Measurements from ENCODE around the gene PCLAF. TPM values are rescaled to one million over a fixed set of nuclear protein-coding genes. Genes with fewer than 3 reads are reported as not detected.

The PCLAF gene
- total and polyA plus RNA-seq, 2 of the 13 experiments (the other 11 are each of a cell fraction or from before 2014, with no cell fraction given) = 98.6 to 98.9 TPM

GRCh38 chr15:64387562-64388168, 6.4 kb upstream of the PCLAF start, which contains the start of gene TRIP4 (continued):
- TF ChIP-seq FOXP1 (IDR thresholded peaks at IDR 0.05) (peak; percentile 66), FOXP1 (CRISPR knock-in tag; IDR thresholded peaks at IDR 0.05) (peak; percentile 58), ZNF343 (CRISPR knock-in tag; IDR thresholded peaks at IDR 0.05) (0 out of 2 replicates have a peak, but pooled peaks have one; percentile 35), ZMAT5 (CRISPR knock-in tag; IDR thresholded peaks at IDR 0.05; ENCODE audit: borderline replicate concordance, low read depth) (no peak), ZNF589 (CRISPR knock-in tag; conservative IDR thresholded peaks at IDR 0.05) (peak; percentile 96), SOX13 (IDR thresholded peaks at IDR 0.05) (0 out of 2 replicates have a peak, but pooled peaks have one; percentile 36), SOX13 (CRISPR knock-in tag; conservative IDR thresholded peaks at IDR 0.05 in 1 of 2, IDR thresholded peaks at IDR 0.05 in 1 of 2) (peak in 1 of 2 experiments; percentile 74; a peak in 2 of 4 replicates), ETV6 (CRISPR knock-in tag; conservative IDR thresholded peaks at IDR 0.05) (peak; percentile 96), ISL2 (CRISPR knock-in tag; IDR thresholded peaks at IDR 0.05) (peak; percentile 91), ZNF597 (CRISPR knock-in tag; IDR thresholded peaks at IDR 0.05) (no peak), GPN1 (CRISPR knock-in tag; IDR thresholded peaks at IDR 0.05; ENCODE audit: borderline replicate concordance) (0 out of 2 replicates have a peak, but pooled peaks have one; percentile 54), ZNF101 (CRISPR knock-in tag; IDR thresholded peaks at IDR 0.05; ENCODE audit: borderline replicate concordance, low read depth) (no peak), RELA (CRISPR knock-in tag; IDR thresholded peaks at IDR 0.05) (peak; percentile 98), MTF2 (CRISPR knock-in tag; IDR thresholded peaks at IDR 0.05; ENCODE audit: borderline replicate concordance) (peak; percentile 24; the same call in 1 of the 2 replicates), HMGXB4 (CRISPR knock-in tag; IDR thresholded peaks at IDR 0.05; ENCODE audit: borderline replicate concordance in 1 of 2, low read depth in 1 of 2) (peak; percentile 93 to 97), DNMT1 (CRISPR knock-in tag; IDR thresholded peaks at IDR 0.05) (peak; percentile 99), ZFP36 (IDR thresholded peaks at IDR 0.05; ENCODE audit: borderline replicate concordance, low read depth, low read length, partially characterized antibody) (no peak), ZNF639 (CRISPR knock-in tag; conservative IDR thresholded peaks at IDR 0.05) (peak; percentile 95), TRAFD1 (CRISPR knock-in tag; IDR thresholded peaks at IDR 0.05; ENCODE audit: borderline replicate concordance) (peak; percentile 92; the same call in 1 of the 2 replicates), NFE2L1 (CRISPR knock-in tag; IDR thresholded peaks at IDR 0.05; ENCODE audit: borderline replicate concordance) (no peak), THAP11 (CRISPR knock-in tag; IDR thresholded peaks at IDR 0.05) (peak; percentile 97)

Measured in HepG2 (cell line).